Stimulated activated CD8-positive, alpha-beta memory T cell treated with anti-CD3 and anti-CD28 coated beads, Interleukin-7, amount 100 ng/mL, for 4 hours (primary cell): Measurements from ENCODE around the gene CCDC73.
"Not testable (repeated sequence)": the region's sequence is repeated elsewhere in the genome, so short reads cannot be mapped to it uniquely, and the experiment has no call there.

Source experiments
- DNase-seq, 2 donors: peaks; one replicate each; pipeline ENCODE4 v3.0.0-alpha.2; 2020; ENCODE audit warnings: low read depth in 2 of 2

Gene CCDC73

GRCh38 chr11:32794439-32794838, at the start of gene CCDC73:
Gene CCDC73 (minus strand): TSS chr11:32794662. CDS start chr11:32760243, 34,419 bp downstream.
- DNase-seq: no peak

GRCh38 chr11:32843544-32843943, 49.1 kb upstream of the CCDC73 start:
- no peak for DNase-seq

- no peak for DNase-seq
Measured at GRCh38 chr11:32840587-32840986, 46.1 kb upstream of the CCDC73 start.

- DNase-seq: no peak
Measured at GRCh38 chr11:32839308-32839707, 44.8 kb upstream of the CCDC73 start.

DNA sequence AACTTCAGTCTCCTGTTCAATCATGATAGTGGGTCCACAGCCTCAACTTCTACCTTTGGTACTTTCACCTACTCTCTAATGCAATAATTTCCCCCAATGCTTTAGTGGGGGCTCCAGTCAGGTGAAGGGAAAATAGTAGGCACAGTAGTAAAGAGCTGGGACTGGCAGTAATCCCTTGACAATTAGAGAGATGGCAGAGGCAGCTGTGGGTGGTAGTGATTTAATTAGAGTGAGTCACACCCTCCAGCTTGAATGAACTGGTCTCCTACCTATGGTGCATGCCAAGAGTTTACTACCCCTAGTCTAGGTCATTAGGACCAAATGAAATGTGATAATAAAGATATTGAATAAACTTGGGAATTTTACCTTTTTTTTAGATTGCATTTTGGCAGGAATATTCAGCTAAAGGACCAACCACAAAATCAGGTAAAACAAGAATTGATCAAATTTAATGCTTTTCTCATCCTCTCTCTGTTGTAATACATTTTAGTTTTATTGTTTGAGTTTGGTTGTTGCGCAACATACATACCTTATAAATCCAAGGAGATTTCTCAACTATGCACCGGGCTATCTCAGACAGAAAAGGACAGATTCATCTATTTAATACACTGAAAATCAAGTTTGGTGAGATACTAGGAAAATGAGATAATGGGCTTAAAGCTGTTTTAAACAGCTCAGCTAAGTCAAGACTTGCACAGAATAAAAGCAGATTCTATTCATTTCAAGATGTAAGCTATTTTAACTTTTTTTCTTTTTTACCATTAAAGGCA, 44.2 kb upstream of the CCDC73 start:
- no peak for DNase-seq

DNA sequence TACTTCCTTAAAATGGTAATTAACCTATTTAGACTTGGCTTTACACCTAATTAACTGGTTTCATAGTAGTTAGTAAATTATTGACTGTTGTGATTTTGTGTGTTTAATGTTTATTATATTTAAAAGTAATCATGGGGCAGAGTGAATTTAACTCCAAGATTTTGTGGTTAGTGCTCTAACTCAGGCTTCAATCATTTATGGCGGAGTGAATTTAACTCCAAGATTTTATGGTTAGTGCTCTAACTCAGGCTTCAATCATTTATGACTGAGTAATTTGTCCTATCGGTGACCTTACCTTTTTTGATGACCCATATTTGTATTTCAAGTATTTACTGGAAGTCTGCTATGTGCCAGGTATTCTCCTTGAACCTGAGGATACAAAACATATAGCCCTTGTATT, 42.5 kb upstream of the CCDC73 start:
- DNase-seq: no peak

DNA sequence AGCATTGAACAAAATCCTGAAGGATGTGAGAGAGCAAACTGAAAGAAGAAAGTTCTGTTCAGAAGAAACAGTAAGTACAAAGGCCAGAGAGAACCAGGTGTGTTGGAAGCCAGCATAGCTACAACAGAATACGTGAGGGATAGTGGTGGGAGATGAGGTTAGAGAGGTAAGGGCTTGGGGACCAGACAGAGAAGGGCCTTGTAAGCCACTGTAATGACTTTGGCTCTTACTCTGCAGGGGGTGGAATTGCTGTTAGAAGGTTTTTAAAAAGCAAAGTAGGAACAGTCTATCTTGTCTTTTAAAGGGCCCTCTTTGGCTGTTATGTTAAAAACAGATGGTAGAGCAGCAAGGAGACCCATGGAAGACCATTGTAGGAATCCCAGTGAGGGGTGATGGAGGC, 39.5 kb upstream of the CCDC73 start:
- no peak for DNase-seq

- no peak for DNase-seq
Measured at GRCh38 chr11:32831221-32831620, 36.8 kb upstream of the CCDC73 start.

DNA sequence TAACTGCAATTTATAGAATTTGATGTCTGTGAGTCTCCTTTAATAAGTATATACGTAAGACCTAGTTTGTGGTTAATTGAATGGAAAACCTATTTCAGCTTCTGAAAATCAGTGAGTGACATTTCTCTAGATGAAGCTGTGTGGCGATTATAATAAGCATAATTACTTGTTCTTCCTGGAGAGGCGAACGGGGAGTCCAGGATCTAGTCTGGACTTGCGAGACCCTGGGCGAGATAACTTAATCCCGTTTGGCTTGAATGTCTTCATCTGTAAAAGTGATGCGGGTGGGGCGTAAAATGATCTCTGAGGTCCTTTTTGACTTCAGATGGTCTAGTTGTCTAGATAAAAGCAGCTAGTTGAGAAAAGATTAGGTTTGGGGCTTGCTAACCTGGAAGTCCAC, 36.3 kb upstream of the CCDC73 start:
- DNase-seq: no peak

DNA sequence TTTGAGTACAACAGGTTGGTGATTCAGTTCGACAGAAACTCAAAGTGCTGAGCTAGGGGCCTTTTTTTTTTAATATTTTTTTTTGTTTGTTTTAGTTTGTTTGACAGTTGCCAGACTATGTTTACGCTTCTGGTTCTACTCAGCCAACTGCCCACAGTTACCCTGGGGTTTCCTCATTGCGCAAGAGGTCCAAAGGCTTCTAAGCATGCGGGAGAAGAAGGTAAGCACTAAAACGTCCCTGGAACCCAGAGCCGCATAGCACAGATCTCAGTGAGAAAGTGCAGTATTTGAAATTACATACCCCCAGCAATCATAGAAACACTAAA, 35.9 kb upstream of the CCDC73 start:
- DNase-seq: no peak

DNA sequence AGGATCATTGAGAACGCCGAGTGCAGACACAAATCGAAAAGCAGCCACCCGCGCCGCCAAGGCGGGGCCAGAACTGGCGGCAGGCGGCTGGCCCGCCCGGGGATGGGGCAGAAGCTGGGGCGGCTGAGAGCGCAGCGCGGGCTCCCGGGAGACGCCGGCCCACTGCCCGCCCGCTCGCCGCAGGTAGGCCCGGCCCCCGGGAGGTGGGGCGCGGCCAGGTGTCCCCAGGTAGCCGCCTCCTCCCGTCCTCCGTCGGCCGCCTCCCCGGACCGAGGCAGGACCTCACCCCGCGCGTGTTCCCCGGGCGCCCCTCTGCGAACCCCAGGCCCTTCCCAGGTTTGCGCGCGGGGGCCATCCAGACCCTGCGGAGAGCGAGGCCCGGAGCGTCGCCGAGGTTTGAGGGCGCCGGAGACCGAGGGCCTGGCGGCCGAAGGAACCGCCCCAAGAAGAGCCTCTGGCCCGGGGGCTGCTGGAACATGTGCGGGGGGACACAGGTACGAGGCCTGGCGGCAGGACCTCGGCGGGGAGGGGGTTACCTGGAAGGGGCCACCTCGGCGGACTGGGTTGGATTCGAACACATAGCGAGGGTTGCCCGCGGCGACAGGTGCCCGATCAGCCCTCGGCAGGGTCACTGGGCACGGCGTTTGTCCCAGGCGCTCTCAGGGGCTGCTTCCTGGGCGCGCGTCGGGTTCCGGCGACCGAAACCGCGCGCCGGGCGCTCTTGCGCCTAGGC, 35.4 kb upstream of the CCDC73 start, which contains the start of gene PRRG4:
Gene PRRG4, plus strand, starts transcription at position 248 of the 733 bp plus-strand sequence. CDS start 603 bp downstream, outside the sequence.
- peak in 1 of 2 donors; percentile 7 for DNase-seq

DNA sequence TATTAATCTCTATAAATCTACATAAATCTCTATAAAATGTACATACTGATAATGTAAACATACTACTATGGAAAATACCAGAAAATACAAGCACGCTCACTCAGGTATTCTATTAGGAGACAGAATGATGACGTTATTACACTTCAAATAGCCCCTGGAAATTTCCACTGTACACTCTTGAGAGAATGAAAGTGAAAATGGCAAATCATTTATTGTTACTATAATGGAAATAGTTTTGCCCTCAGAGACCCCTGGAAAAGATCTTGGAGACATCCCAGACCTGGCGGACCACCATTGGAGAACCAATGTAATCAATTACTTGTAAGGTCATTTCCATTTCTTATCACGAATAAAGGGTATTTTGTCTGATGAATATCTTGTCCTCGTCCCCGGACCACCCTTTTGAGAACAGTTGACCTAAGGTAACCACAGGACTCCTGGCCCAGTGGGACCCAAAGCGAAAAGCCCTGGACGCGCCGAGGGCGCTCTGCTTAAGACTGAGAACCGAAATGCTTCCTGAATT, 34.8 kb upstream of the CCDC73 start:
- no peak for DNase-seq

- DNase-seq: no peak
Measured at GRCh38 chr11:32827276-32827675, 32.8 kb upstream of the CCDC73 start.

DNA sequence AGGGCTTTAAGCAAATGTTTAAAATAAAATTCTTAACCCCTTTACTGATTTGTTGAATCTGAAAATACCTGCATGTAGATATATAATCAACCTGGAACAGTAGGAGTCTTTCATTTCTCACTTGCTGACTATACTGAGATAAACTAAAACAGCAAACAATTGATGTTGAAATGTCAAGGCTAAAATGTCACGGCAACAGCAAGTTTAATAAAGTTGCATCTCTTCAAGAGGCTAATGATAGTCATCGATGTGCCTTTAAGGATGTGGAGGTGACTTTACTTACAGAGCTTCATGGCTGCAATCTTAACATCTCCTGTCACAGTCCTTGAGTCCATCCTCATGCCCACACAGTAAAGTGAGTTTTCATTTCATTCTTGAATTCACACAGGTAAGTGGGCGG, 31.7 kb upstream of the CCDC73 start:
- no peak for DNase-seq

DNA sequence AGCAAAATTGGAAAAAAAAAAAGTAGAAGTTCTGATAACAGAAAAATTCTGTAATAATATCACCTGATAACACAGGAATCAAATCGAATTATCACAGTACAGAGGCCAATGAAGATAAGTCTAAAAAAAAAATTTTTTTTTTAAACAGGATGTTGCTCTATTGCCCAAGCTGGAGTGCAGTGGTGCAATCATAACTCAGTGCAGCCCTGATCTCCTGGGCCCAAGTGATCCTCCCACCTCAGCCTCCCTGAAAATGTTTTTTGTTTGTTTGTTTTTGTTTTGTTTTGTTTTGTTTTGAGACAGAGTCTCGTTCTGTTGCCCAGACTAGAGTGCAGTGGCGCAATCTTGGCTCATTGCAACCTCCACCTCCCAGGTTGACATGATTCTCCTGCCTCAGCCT, 29.2 kb upstream of the CCDC73 start:
- not testable (repeated sequence) for DNase-seq

DNA sequence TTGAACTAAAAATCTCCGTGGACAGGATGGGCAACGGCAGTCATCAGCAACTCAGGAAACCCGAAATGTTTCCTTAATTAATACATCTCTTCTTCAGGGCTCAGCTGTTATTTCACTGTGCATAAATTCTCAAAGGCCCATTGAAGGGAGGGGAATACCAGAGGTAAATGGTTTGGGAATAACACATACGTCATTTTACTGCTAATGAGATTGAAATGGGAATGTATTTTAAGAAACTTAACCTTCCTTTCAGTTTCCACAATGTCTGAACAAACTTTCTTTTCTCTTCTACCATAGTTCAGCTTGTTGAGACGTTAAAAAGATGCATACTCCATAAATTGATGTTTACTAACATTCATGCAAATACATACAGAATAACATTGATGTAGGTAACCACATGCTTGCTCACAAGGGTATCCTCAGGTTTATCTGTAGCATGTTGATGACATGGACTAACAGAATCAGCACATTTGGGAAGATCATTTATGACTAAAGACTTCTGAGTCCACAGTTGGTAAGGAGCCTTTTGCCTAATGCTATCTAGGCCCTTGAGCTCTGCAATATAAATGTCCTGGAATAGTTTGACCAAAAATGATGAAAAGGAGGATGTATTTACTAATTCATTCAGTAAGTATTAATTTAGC, 27.6 kb upstream of the CCDC73 start:
- no peak for DNase-seq

GRCh38 chr11:32821517-32821916, 27.1 kb upstream of the CCDC73 start:
- no peak for DNase-seq

GRCh38 chr11:32820497-32820896, 26.0 kb upstream of the CCDC73 start:
- DNase-seq: no peak

- no peak for DNase-seq
Measured at GRCh38 chr11:32819187-32819586, 24.7 kb upstream of the CCDC73 start.

GRCh38 chr11:32817852-32818183, 23.4 kb upstream of the CCDC73 start:
- no peak for DNase-seq

DNA sequence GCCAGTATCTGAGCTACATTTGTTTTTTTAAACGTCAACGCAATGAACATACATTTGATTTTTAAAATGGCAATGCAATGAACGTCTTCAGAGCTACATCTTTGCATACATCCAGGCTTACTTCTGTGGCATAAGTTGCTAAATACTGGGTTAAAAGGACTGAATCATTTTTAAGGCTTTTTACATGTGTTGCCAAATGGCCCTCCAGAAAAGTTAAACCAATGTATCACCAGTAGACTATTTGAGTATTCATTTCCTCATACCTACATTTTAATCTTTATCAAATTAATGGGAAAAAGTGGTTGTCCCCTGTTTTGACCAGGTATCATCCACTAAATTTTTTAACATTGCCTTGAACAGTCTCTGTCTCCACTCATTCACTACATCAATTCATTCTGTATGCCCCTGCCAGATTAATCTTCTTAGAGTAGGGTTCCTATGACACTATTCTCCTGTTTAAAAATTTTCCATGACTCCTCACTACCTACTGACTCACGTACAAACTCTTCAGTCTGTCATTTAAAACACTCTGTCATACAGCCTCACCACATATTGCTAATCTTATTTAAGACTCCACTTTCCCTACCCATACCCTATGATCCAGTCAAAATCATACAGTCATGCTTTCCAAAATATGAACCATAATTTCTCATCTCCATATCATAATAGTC, 22.9 kb upstream of the CCDC73 start:
- DNase-seq: no peak

GRCh38 chr11:32809313-32809712, 14.9 kb upstream of the CCDC73 start:
- no peak for DNase-seq
